Hematopoietic multipotent progenitor cell treated with erythropoietin and hydrocortisone succinate and interleukin-3 and kit ligand, for 15 days (in vitro differentiated cells): ENCODE data around the gene ZMYND10.
A peak's percentile ranks its signal among the peaks of the same experiment; 100 is the strongest.

Experiments
- DNase-seq: peaks from one replicate; pipeline ENCODE4 v3.0.0-alpha.2; 2015; ENCODE audit warnings: low spot score

The ZMYND10 gene

DNA sequence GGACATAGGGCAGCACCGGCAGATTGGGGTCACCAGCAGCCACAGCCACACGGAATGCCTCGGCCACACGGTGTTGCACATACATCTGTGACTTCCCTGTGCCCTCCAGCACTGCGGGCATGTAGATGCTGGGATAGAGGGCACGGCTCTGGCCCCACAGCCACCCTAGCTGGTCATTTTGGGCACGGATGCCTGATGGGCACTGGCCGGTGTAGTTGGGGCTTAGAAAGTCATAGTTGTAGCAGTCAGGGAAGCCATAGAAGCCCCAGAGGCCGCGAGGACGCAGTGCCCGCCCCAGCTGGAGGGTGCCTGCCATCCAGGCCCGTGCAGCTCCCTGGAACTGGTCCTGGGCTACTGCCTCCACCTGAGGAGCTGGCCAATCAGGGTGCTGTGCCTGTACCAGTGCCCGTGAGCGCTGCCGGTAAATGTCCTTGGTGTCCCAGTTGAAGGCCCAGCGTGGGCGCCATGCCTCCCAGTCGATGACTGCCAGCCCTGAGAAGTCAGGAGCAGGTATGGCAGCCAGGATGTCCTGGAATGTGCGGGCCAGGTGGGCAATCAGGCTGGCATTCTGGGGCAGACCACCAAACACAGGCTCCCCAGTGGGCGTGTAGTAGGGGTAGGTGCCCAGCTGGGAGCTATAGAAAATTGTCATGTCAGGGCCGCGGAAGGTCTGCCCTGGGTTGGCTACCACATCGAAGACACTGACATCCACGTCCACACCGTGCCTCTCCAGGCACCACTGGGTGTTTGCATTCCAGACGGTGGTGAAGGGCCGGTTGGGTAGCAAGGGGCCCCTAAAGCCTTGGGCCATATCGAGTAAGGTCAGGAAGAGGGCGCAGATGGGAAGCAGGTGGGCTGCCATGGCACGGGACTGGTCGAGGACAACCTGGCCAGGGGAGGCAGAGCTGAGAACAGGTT is 43.2 kb downstream of the ZMYND10 start:
- DNase-seq: no peak

DNA sequence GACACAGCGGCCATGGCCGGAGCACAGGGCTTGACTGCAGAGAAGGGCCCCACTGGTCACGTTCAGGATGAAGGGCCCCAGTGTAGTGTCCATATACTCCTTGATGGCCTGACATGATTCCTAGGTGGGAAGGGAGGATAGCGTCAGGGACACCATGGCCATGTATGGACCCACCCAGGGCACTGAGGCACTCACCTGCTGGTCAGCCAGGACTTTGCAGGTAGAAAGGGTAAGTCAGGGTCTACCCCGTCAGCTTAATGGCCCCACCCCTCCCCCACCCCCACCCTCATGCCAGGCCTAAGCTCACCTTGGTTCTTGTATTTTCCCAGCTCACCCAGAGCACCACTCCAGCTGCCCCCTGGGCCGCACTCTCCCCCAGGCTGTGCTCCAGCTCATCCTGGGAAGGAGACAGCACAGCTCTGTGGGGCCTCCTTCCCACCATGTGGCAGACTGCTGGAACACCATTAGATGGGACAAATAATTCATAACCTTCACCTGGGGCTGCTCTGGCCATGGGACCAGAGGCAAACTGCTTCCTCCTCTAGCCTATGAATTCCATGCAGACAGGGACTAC is 44.8 kb downstream of the ZMYND10 start:
- no peak for DNase-seq

DNA sequence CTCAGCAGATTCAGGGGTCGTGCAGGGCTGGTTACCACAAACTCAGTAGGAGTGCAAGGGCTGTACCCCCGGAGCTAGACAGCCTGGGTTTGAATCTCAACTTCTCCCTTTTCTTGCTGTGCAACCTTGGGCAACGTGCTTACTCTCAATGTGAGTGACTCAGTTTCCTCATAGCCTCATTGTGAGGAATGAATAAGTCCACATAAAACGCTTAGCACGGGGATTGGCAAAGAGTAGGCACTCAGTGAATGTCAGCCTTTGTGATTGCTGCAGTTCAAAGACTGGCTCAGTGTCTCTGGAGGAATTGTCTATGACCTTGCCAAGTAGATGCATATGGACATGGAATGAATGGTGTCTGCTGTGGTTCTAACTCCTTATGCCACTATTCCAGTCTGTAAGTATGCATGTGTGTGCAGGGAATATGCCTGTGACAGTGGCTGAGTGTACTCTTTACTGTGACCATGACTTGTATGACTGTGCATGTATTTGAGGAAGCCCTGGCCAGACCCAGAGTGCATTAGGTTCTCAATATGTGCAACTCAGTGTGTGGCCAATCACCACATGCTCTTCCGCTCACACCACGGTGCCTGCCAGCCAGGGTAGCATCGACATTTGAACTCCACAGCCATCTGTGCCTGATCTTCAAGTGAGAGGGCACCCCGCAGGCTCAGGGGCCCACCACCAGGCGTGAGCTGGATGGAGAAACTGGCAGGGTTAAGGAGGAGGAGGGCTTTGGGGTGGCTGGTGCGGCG is 45.4 kb downstream of the ZMYND10 start:
- DNase-seq: peak; percentile 58

DNA sequence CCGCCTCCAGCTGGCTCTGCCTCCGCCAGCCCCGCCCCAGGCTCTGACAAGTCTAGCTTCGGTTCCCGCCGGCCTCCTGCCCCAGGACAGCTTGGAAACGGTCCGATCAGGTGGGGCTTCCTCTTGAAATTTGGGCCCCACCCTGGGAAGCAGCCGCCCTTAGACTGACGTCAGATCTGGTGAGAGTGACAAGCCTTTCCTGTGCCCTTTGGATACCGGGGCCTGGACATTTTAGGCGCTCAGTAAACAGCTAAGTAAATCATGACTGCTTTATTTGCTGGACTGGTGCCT is 45.9 kb downstream of the ZMYND10 start:
- no peak for DNase-seq

GRCh38 chr3:50298836-50299637 is 46.5 kb downstream of the ZMYND10 start, which contains the start of the genes HYAL3 and NAA80:
HYAL3 (minus strand) TSS chr3:50299405; CDS start chr3:50295602, 3,803 bp downstream.
NAA80 (minus strand) TSS chr3:50299405; CDS start chr3:50297463, 1,942 bp downstream.
- DNase-seq: peak; percentile 100

GRCh38 chr3:50297896-50298725 is 47.4 kb downstream of the ZMYND10 start:
- peak; percentile 39 for DNase-seq

GRCh38 chr3:50297384-50297775 is 48.2 kb downstream of the ZMYND10 start:
- peak; percentile 53 for DNase-seq

DNA sequence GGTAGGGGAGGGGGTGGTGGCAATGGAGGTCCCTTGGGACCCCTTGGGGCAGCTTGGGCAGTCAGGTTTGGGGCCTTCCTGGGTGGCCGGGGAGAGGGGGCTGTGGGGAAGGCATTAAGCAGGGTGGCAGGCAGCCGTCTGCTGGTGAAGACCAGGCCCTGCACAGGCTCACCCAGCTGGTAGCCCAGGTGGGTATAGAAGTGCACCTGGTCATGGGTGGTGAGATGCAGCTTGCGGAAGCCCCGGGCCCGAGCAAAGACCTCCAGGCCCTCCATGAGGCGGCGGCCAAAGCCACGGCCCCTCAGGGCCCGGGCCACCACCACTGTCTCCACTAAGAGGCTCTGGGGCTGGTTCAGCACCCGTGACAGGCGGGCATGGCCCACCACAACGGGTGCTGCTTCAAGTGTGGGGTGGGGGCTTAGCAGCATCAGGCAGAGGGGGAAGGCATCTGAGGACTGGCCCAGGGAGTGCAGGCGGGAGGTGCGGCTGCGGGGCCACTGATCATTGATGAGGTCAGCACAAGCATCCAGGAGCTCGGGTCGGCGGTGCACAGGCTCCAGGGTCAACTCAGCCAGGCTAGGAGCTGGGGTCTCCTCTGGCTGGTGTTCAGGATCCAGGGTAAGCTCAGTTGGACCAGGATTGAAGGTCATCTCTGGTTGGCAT is 48.7 kb downstream of the ZMYND10 start:
- no peak for DNase-seq

DNA sequence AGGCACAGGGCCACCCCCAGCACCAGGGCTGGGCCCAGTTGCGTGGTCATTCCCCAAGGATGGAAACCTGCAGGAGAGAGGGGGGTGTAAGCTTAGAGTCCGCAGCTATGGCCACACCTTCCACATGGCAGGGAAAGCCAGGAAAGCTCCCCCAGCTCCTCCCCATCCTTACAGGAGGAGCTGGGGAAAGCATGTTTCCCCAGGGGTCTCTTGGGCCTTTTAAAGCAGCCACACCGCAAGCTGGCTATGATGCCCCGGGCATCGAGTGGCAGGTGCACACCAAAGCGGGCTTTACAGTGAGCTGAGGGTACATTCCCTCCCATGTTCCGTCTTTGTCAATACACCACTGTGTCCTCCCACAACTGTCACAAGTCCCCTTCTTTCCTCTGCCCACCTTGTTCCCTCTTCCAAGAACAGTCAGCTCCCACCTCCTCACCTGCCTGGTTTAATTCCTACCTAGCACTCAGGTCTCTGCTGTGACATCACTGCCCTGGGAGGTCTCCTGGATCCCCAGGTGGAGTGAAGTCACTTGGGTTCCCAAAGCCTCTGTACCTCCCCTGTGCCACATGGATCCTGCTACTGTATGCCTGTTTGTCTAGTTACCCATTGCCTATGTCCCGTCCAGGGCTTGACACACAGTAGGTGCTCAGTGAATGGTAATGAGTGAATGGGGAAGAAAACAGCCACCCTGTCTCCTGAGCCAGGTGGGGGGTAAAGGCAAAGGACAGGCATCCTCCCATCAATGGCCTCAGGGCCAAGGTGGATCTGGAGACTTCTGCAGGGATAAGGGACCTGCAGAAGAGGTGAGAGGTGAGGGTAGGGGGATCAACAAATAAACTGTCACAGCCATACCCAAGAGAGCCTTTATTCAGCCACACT is 49.7 kb downstream of the ZMYND10 start:
- no peak for DNase-seq

GRCh38 chr3:50294492-50295403 is 50.8 kb downstream of the ZMYND10 start:
- DNase-seq: no peak

GRCh38 chr3:50294089-50294488 is 51.4 kb downstream of the ZMYND10 start:
- DNase-seq: no peak

- DNase-seq: no peak
Observed at GRCh38 chr3:50293079-50293801, 52.3 kb downstream of the ZMYND10 start.

DNA sequence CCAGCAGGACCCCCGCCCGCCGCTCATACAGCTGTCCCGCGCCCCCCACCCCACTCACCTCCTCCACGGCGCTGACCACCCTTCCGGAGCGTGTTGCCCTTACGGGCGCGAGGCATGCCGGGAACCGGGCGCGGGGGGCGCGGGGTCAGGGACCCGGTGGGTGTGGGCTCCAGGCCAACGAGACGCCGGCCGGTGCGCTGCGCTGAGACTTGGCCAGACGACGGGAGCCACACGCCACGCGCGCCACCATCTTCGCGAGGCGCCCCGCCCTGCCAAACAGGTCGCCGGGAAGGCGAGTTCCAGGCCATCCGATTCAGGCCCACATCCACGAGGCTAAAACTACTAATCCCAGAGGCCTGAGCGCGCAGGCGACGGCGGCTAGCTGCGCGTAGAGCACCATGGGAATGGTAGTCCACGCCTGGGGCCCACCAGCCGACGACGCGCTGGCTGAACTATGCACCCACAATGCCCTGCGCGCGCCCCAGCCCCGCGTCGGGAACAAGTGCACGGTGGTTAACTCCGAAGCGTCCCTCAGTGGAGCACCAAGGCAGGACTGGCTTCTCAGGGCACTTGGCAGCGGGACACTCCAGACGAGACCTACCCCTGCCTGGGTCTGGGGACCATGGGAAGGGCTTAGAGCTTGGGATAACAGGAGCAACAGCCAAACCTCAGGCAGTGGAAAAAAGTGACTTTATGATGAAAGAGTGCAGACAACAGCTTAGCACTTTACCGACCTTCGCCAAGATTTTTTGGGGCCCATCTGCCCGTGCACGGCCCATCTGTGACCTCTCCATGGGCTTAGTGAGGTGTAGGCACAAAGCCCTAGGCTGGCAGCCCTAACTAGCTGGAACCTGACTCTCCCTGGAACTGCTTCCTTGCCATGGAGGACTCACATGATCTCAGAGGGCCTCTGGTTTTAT is 53.1 kb downstream of the ZMYND10 start, which contains the start of gene IFRD2:
TSS of gene IFRD2 (minus strand) at position 271 of the 920 bp plus-strand sequence. CDS start at position 116, 155 bp downstream.
- DNase-seq: peak; percentile 97
